HL-60 (cell line): ENCODE data around the gene MYEOV.

Source experiments
- DNase-seq, 2 experiments: peaks; one replicate each; pipeline ENCODE4 v3.0.0-alpha.2; 2010 to 2020; ENCODE audit warnings: low read depth in 1 of 2, low spot score in 1 of 2
- H3K27ac ChIP-seq: fragments of 250-450 bp; sonication (Bioruptor Pico); replicated peaks from 2 replicates; pipeline ENCODE4 v1.5.1; 2020; ENCODE audit warnings: mild to moderate bottlenecking, moderate library complexity
- H3K27me3 ChIP-seq: fragments of 250-450 bp; sonication (Bioruptor Pico); 2 replicates; pipeline ENCODE4 v1.5.1; 2021; ENCODE audit warnings: mild to moderate bottlenecking, moderate library complexity; ENCODE audit not compliant: insufficient read depth, poor library complexity, severe bottlenecking
- H3K4me3 ChIP-seq: replicated peaks from 2 replicates; pipeline ENCODE4 v1.5.1; 2011; ENCODE audit warnings: mild to moderate bottlenecking, control low read depth, low read length; ENCODE audit not compliant: insufficient read depth
- GABPA ChIP-seq: IDR thresholded peaks from 2 replicates; pipeline ENCODE4 v1.6.1; 2012; ENCODE audit warnings: low read depth
- POLR2AphosphoS5 ChIP-seq: IDR thresholded peaks from 2 replicates; pipeline ENCODE4 v1.6.1; 2012; ENCODE audit warnings: low read depth
- SPI1 ChIP-seq: IDR thresholded peaks from 2 replicates; pipeline ENCODE4 v1.6.1; 2012; ENCODE audit warnings: low read depth, mild to moderate bottlenecking, borderline replicate concordance
- TF ChIP-seq, protein P1 (sequence below): IDR thresholded peaks from one replicate; pipeline ENCODE4 v1.5.1; 2011; ENCODE audit warnings: low read length, control low read depth, inconsistent platforms; ENCODE audit not compliant: insufficient read depth
- TF ChIP-seq, protein P2 (sequence below): IDR thresholded peaks from 2 replicates; pipeline ENCODE4 v1.6.1; 2012; ENCODE audit warnings: low read depth; ENCODE audit not compliant: insufficient replicate concordance

The MYEOV gene

DNA sequence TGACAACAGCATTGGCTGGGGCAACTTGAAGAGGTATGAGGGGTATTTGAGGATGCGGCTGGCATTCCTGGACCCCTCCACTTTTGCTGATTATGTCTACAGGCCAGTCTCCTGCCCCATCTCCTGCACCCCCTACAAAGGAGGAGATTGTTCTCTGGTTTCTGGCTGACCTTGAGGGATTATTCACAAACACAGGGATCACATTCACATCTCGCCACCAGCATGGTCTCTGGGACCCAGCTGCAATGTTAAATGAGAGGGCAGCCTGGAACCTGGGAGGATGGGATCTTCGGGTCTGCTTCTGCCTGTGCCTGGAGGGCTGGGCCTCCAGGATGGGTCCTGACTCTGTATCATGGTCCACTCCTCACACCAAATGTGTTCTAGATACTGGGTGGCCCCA, 32.8 kb upstream of the MYEOV start:
- DNase-seq, result no peak

GRCh38 chr11:69262918-69263735, 30.8 kb upstream of the MYEOV start:
- DNase-seq, result no peak
- Histone ChIP-seq H3K27ac (no peak overlapping the region), H3K27me3 (no peaks in the 10 kb centered on the region), H3K4me3 (no peak overlapping the region)
- TF ChIP-seq, protein P1, sequence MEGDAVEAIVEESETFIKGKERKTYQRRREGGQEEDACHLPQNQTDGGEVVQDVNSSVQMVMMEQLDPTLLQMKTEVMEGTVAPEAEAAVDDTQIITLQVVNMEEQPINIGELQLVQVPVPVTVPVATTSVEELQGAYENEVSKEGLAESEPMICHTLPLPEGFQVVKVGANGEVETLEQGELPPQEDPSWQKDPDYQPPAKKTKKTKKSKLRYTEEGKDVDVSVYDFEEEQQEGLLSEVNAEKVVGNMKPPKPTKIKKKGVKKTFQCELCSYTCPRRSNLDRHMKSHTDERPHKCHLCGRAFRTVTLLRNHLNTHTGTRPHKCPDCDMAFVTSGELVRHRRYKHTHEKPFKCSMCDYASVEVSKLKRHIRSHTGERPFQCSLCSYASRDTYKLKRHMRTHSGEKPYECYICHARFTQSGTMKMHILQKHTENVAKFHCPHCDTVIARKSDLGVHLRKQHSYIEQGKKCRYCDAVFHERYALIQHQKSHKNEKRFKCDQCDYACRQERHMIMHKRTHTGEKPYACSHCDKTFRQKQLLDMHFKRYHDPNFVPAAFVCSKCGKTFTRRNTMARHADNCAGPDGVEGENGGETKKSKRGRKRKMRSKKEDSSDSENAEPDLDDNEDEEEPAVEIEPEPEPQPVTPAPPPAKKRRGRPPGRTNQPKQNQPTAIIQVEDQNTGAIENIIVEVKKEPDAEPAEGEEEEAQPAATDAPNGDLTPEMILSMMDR, result no peak
- no peak for TF ChIP-seq GABPA
- TF ChIP-seq, protein P2, sequence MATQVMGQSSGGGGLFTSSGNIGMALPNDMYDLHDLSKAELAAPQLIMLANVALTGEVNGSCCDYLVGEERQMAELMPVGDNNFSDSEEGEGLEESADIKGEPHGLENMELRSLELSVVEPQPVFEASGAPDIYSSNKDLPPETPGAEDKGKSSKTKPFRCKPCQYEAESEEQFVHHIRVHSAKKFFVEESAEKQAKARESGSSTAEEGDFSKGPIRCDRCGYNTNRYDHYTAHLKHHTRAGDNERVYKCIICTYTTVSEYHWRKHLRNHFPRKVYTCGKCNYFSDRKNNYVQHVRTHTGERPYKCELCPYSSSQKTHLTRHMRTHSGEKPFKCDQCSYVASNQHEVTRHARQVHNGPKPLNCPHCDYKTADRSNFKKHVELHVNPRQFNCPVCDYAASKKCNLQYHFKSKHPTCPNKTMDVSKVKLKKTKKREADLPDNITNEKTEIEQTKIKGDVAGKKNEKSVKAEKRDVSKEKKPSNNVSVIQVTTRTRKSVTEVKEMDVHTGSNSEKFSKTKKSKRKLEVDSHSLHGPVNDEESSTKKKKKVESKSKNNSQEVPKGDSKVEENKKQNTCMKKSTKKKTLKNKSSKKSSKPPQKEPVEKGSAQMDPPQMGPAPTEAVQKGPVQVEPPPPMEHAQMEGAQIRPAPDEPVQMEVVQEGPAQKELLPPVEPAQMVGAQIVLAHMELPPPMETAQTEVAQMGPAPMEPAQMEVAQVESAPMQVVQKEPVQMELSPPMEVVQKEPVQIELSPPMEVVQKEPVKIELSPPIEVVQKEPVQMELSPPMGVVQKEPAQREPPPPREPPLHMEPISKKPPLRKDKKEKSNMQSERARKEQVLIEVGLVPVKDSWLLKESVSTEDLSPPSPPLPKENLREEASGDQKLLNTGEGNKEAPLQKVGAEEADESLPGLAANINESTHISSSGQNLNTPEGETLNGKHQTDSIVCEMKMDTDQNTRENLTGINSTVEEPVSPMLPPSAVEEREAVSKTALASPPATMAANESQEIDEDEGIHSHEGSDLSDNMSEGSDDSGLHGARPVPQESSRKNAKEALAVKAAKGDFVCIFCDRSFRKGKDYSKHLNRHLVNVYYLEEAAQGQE, result no peak
- no peak for TF ChIP-seq SPI1
- TF ChIP-seq POLR2AphosphoS5, result no peak

More for the DNA sequence above, 32.8 kb upstream of the MYEOV start:
- H3K27me3 ChIP-seq, result no peaks in the 10 kb centered on the region
- H3K4me3 ChIP-seq, result no peak overlapping the region
- no peak overlapping the region for H3K27ac ChIP-seq
- TF ChIP-seq, protein P2, result no peak
- TF ChIP-seq SPI1, result no peak
- TF ChIP-seq GABPA, result no peak
- TF ChIP-seq POLR2AphosphoS5, result no peak
- TF ChIP-seq, protein P1, result no peak

DNA sequence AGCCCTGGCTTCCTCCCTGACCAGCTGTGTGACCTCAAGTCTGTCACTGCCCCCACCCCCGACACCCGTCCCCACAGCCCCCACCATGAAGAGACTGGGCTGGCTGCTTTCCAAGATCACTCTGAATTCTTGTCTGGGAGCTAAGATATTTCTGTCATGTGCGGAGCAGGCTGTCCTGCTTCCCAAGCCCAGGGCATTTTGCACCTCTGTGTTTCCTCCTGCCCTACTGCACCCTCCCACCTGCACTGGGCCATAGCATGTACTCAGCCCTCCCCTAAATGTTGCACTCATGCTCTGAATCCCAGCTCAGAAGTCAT, 30.3 kb upstream of the MYEOV start:
- no peaks in the 10 kb centered on the region for H3K27me3 ChIP-seq
- DNase-seq, result no peak
- TF ChIP-seq GABPA, result no peak
- TF ChIP-seq SPI1, result no peak
- TF ChIP-seq, protein P2, result no peak
- TF ChIP-seq POLR2AphosphoS5, result no peak
- TF ChIP-seq, protein P1, result no peak
- H3K4me3 ChIP-seq, result no peak overlapping the region
- H3K27ac ChIP-seq, result no peak overlapping the region
